Esophagus muscularis mucosa (tissue), 3 donors: Measurements from ENCODE around the gene GLS.

Experiments
- CTCF ChIP-seq, 3 experiments: fragments of 200-600 bp in 2 of 3; fragments of 450-650 bp in 1 of 3; sonication (generic) in 2 of 3; IDR thresholded peaks; one replicate each; pipeline ENCODE4 v1.5.1; 2017 to 2019; ENCODE audit warnings: antibody characterized with exemption in 3 of 3, mild to moderate bottlenecking in 2 of 3, moderate library complexity in 1 of 3
- POLR2AphosphoS5 ChIP-seq, 2 donors: sonication (generic); formaldehyde crosslinking; IDR thresholded peaks; one replicate each; pipeline ENCODE4 v1.6.1; 2017; ENCODE audit warnings: antibody characterized with exemption in 2 of 2

GRCh38 chr2:190877436-190877835, 3.2 kb upstream of the GLS start:
- no peak for TF ChIP-seq CTCF (IDR thresholded peaks at IDR 0.05)
- no peak for TF ChIP-seq POLR2AphosphoS5 (IDR thresholded peaks at IDR 0.05)
